IPS-18c (cell line): ENCODE data around the gene FAM170B.

Experiments
- H3K4me3 ChIP-seq: 2 replicates; pipeline ENCODE4 v1.7.0; 2013; ENCODE audit warnings: low read depth, mild to moderate bottlenecking, low read length, moderate library complexity; ENCODE audit not compliant: insufficient read depth
- H3K9me3 ChIP-seq: one replicate; pipeline ENCODE4 v1.6.1; 2013; ENCODE audit warnings: mild to moderate bottlenecking, low read length, moderate library complexity; ENCODE audit not compliant: control insufficient read depth, insufficient read depth

Gene FAM170B

GRCh38 chr10:49172061-49172776 lies 38.4 kb upstream of the FAM170B start:
- Histone ChIP-seq H3K4me3 (no peak overlapping the region), H3K9me3 (peaks cover 2% of the 10 kb centered on the region)

DNA sequence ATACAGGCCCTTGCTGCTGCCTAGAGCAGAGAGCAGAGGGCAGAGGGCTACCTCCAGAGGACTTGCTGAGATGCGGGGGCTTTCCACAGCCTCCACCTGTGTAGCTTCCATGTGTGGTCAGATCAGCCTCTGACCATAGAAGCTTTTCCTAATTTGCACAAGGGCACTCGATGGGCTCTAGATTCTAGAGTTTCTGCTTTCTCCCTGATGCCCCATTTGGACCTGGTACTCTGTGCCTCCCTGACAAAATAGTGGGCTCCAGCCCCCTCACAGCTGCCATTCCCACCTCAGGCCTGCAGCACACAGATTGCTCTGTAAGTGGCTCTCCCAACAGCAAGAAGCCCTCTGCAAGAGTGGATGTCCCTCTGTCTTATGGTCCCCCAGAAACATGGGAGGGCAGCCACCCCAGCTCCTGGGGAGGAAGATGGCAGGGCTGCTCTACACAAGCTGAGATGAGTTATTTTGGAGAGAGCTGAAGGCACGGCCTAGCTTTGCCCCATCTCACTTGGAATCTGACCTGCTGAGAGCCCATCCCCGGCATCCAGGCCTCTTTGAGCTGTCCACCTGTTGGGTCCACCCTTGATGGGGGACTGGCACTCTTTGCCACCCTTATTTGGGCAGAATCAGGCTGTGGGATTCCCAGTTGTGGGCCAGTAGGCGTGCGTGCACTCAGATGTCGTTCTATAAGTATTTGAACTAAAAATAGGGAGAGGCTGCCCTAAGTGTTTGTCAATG lies 37.7 kb upstream of the FAM170B start:
- peaks cover 2% of the 10 kb centered on the region for H3K9me3 ChIP-seq
- H3K4me3 ChIP-seq = no peak overlapping the region

DNA sequence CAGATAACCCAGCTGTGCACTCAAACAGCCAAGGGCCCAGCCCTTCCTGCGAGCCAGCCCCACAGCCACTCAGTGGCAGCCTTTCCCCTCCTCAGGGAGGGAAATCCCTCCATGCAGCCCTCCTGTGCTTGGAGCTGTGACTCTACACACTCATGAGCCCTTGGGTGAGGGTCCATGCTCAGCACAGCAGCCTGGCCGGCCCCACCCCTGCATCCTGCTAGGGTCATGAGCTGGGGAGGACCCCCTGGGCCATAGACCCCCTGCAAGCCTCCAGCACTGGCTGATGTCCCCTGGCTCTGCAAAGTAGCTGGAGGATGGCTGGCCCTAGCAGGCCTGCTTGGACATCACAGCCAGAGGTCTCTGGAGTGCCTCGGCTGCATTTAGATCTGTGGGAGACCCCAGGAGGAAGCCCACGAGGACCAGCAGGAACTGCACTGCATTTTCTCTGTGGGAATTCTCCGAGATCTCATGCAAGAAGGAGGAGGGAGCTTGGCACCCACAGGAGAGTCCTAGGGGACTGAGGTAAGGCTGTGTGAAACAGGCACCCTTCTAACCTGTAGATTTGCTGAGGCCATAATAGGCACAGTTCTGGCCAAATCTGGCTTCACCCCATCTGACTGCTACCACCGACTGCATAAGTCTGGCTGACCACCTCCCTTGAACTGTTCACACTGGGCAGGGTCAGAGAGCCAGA lies 37.0 kb upstream of the FAM170B start:
- Histone ChIP-seq H3K4me3 (no peak overlapping the region), H3K9me3 (peaks cover 2% of the 10 kb centered on the region)

- H3K4me3 ChIP-seq = no peak overlapping the region
- H3K9me3 ChIP-seq = peaks cover 2% of the 10 kb centered on the region
Measured at GRCh38 chr10:49169776-49170175, 36.0 kb upstream of the FAM170B start.

DNA sequence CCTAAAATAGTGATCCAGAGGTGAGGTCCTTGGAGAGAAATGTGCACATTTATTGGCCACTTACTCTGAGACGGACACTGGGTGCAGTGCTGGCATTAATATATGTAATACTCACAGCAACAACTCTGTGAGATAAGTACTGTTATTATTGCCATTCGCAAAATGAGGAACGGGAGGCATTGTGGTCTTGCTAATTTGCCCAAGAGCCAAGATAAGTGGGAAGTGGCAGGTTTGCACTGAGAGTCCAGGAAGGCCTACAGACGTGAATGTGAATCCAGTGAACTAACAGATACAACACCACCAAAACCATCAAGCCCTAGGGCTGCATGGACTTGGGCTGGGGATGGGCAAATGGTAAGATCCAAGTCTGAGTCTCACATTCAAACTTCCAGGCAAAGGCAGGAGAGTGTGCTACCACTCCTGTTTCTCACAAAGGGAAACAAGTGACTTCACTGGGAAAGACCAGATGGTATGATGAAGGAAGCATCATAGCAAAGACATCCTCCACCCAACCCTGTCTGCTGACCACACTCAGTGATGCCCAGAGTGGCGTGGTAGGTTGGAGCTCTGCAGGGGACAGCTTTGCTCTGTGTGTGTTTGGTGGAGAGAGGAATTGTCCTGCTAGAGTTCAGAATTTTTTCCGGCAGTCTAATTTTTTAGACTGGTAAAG lies 35.1 kb upstream of the FAM170B start:
- H3K9me3 ChIP-seq = peaks cover 2% of the 10 kb centered on the region
- H3K4me3 ChIP-seq = no peak overlapping the region

DNA sequence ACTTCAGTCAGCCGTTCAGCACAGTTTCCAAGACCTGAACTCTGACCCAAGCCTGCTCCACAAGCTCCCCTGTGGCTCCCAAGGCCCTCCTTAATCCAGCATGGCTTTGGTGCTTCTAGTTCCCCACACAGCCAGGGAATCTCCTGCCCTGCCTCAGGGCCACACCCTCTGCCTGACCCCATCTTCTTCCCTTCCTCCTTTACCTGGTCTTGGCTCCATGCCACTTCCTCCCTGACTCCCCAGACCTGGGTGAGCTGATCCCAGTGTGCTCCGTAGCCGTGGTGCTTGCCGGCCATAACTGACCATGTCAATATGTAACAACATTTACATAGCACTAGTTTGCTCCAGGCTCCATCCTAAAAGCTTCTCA lies 34.3 kb upstream of the FAM170B start:
- H3K4me3 ChIP-seq = no peak overlapping the region
- peaks cover 2% of the 10 kb centered on the region for H3K9me3 ChIP-seq

DNA sequence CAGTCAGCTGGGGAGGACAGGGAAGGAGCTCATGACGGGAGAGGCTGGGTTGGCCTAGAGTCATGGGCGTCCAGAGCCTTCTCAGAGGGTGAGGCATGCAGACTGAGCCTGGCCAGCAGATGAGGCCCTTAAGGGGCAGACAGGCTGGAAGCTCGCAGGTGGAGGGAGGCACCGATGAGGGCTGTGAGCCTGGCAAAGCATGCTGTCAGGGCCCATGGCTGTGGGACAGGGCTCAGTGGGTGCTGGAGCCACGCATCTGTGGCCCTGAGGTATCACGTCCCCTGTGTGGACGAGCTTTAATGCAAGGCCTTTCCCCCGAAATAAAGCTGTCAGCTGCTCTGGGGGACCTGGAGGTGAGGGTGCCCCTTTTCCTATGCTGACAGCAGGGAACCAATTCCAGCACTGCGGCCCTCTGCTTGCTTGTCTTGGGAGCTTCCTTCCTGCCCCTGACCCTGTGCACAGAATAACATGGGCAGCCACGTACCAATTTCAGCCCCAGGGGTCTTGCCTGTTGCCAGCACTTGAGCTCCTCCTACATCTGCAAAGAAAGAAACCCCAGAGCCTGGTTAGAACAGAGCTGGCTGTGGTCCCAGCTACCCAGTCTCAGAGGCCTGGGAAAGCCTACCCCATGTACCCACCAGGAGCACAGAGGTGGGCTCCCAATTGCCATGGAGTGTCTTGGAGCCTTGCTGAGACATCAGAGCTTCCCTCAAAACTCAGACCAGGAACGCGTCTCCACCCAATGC lies 33.8 kb upstream of the FAM170B start:
- Histone ChIP-seq H3K4me3 (no peak overlapping the region), H3K9me3 (peaks cover 2% of the 10 kb centered on the region)

GRCh38 chr10:49166484-49167400 lies 32.9 kb upstream of the FAM170B start:
- Histone ChIP-seq H3K9me3 (peaks cover 2% of the 10 kb centered on the region), H3K4me3 (no peak overlapping the region)

GRCh38 chr10:49165821-49166483 lies 32.1 kb upstream of the FAM170B start:
- H3K9me3 ChIP-seq = no peaks in the 10 kb centered on the region
- H3K4me3 ChIP-seq = no peak overlapping the region

- Histone ChIP-seq H3K4me3 (no peak overlapping the region), H3K9me3 (no peaks in the 10 kb centered on the region)
Measured at GRCh38 chr10:49165259-49165658, 31.4 kb upstream of the FAM170B start.

DNA sequence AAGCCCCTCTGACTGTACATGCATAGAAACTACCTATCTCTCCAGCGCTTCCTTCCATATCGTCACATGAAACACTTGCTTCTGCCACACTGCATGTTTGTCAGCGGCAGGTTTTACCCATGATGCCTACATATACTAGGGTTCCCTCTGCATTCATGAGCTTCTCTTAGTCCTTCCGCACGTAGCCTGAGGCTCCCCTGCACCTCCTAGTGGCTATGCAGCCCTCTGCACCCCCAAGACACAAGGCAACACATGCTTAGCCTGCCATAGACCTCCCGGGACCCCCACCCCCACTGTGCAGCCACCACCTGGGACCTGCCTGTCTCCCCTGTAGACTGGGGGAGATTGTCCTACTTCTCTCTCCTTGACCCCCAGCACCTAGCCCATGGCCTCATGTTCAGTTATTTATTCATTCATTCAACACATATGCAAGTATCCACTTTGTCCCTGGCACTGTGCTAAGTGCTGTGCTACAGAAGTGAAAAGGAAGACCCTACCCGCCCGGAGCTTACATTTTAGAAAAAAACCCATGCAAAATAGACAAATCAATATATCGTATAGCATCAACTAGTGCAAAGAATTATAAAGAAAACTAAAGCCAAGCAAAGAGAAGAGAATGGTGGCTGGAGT lies 30.9 kb upstream of the FAM170B start:
- no peaks in the 10 kb centered on the region for H3K9me3 ChIP-seq
- no peak overlapping the region for H3K4me3 ChIP-seq

- Histone ChIP-seq H3K4me3 (no peak overlapping the region), H3K9me3 (no peaks in the 10 kb centered on the region)
Measured at GRCh38 chr10:49163741-49164140, 29.9 kb upstream of the FAM170B start.

DNA sequence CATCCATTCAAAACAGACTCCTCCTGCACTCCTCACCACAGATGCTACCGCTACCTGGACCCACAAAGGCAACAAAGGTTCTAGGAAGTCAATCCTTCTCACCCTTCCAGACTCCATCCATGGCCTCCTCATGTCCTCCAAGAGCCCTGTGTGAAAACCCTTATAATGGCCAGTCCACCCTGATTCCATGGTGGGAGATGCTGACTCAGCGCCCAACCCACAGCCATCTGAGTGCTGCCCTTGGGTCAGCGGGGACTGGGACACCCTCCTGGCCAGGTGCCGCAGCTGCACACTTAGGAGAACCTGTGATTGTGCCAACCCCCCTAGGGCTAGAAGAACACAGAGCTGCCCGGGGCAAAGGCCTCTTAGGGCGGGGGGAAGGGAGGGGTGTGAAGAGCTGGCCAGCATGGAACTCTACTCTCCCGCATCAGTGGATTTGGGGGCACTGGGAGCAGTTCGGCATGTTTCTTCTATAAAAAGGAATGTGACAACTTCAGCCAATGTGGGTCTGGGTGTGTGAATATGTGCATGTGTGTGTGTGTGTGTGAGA lies 29.0 kb upstream of the FAM170B start:
- H3K9me3 ChIP-seq = no peaks in the 10 kb centered on the region
- H3K4me3 ChIP-seq = no peak overlapping the region

DNA sequence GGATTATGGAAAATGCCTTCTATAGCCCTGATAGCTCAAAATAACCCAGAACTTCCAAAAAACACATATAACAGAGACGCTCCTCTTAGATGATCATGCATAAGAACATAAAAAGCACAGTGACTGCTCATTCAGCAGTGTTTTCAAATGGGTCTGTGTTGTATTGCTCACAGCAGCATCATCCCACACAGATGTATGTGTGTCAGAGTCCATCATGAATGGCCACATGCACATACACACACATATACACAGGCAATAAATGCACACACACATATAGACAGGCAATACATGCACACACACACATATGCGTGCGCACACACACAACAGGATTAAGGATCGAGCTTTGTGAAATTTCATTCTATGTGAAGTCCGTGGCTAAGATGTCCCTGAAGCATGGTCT lies 28.2 kb upstream of the FAM170B start:
- H3K9me3 ChIP-seq = no peaks in the 10 kb centered on the region
- no peak overlapping the region for H3K4me3 ChIP-seq

GRCh38 chr10:49161411-49161997 lies 27.7 kb upstream of the FAM170B start:
- Histone ChIP-seq H3K9me3 (no peaks in the 10 kb centered on the region), H3K4me3 (no peak overlapping the region)
